Fibroblast of peridontal ligament (primary cell): ENCODE results near the gene ALG1.
"Not testable (repeated sequence)": the region's sequence is repeated elsewhere in the genome, so short reads cannot be mapped to it uniquely, and the experiment has no call there.

Experiments
- DNase-seq: peaks from one replicate; pipeline ENCODE4 v3.0.0-alpha.2; 2010; ENCODE audit errors: extremely low read depth

Gene ALG1

GRCh38 chr16:5071681-5072333, at the start of gene ALG1:
TSS of gene ALG1 (plus strand) at chr16:5071843. CDS start at chr16:5071850, 7 bp downstream.
- DNase-seq = peak; percentile 84

GRCh38 chr16:5022521-5022920, 49.1 kb upstream of the ALG1 start:
- DNase-seq = no peak

- DNase-seq = no peak
Observed at GRCh38 chr16:5024632-5025031, 47.0 kb upstream of the ALG1 start.

GRCh38 chr16:5025171-5025632, 46.4 kb upstream of the ALG1 start:
- no peak for DNase-seq

- no peak for DNase-seq
Observed at GRCh38 chr16:5026664-5027063, 45.0 kb upstream of the ALG1 start.

GRCh38 chr16:5027086-5027485, 44.6 kb upstream of the ALG1 start:
- no peak for DNase-seq

GRCh38 chr16:5027575-5028235, 43.9 kb upstream of the ALG1 start:
- DNase-seq = no peak

- DNase-seq = no peak
Observed at GRCh38 chr16:5028950-5029475, 42.6 kb upstream of the ALG1 start.

- DNase-seq = no peak
Observed at GRCh38 chr16:5030251-5030870, 41.3 kb upstream of the ALG1 start.

- DNase-seq = no peak
Observed at GRCh38 chr16:5031601-5032000, 40.0 kb upstream of the ALG1 start.

GRCh38 chr16:5032748-5033167, 38.9 kb upstream of the ALG1 start:
- DNase-seq = no peak

GRCh38 chr16:5033256-5034166, 38.1 kb upstream of the ALG1 start, which contains the start of gene NAGPA:
TSS of gene NAGPA (minus strand) at chr16:5033935. CDS start at chr16:5033914, 21 bp downstream.
- DNase-seq = peak; percentile 78

- no peak for DNase-seq
Observed at GRCh38 chr16:5034167-5034523, 37.5 kb upstream of the ALG1 start.

GRCh38 chr16:5035909-5036227, 35.8 kb upstream of the ALG1 start:
- no peak for DNase-seq

GRCh38 chr16:5036228-5037156, 35.2 kb upstream of the ALG1 start:
- peak; percentile 43 for DNase-seq

GRCh38 chr16:5040451-5040850, 31.2 kb upstream of the ALG1 start:
- no peak for DNase-seq

- peak; percentile 47 for DNase-seq
Observed at GRCh38 chr16:5041600-5042133, 30.0 kb upstream of the ALG1 start.

GRCh38 chr16:5042574-5043171, 29.0 kb upstream of the ALG1 start:
- DNase-seq = no peak

GRCh38 chr16:5044011-5044540, 27.6 kb upstream of the ALG1 start:
- no peak for DNase-seq

GRCh38 chr16:5044581-5044980, 27.1 kb upstream of the ALG1 start:
- not testable (repeated sequence) for DNase-seq
